MM.1S (cell line): ENCODE results near the gene PDK4.

ENCODE experiments used
- EZH2 ChIP-seq: fragments of 300-600 bp; sonication (generic); optimal IDR thresholded peaks from 2 replicates; pipeline ENCODE3; 2017; ENCODE audit warnings: low read depth, mild to moderate bottlenecking, antibody characterized with exemption, low read length, mixed read lengths
- EZH2phosphoT487 ChIP-seq: fragments of 300-600 bp; sonication (generic); IDR thresholded peaks from 2 replicates; pipeline ENCODE4 v1.6.1; 2018; ENCODE audit warnings: antibody characterized with exemption, low read length
- TF ChIP-seq, protein P1 (sequence below): fragments of 300-600 bp; sonication (generic); IDR thresholded peaks from 2 replicates; pipeline ENCODE4 v1.5.1; 2016; ENCODE audit warnings: antibody characterized with exemption, low read length, mixed read lengths

GRCh38 chr7:95593343-95593742 lies 3.0 kb downstream of the PDK4 start:
- TF ChIP-seq, protein P1, sequence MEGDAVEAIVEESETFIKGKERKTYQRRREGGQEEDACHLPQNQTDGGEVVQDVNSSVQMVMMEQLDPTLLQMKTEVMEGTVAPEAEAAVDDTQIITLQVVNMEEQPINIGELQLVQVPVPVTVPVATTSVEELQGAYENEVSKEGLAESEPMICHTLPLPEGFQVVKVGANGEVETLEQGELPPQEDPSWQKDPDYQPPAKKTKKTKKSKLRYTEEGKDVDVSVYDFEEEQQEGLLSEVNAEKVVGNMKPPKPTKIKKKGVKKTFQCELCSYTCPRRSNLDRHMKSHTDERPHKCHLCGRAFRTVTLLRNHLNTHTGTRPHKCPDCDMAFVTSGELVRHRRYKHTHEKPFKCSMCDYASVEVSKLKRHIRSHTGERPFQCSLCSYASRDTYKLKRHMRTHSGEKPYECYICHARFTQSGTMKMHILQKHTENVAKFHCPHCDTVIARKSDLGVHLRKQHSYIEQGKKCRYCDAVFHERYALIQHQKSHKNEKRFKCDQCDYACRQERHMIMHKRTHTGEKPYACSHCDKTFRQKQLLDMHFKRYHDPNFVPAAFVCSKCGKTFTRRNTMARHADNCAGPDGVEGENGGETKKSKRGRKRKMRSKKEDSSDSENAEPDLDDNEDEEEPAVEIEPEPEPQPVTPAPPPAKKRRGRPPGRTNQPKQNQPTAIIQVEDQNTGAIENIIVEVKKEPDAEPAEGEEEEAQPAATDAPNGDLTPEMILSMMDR = no peak
- no peak for TF ChIP-seq EZH2phosphoT487
- no peak for TF ChIP-seq EZH2
